ENCODE data around the gene ELP2. TPM values are rescaled to one million over a fixed set of nuclear protein-coding genes. Genes with fewer than 3 reads are reported as not detected.
"Not testable (repeated sequence)": the region's sequence is repeated elsewhere in the genome, so short reads cannot be mapped to it uniquely, and the experiment has no call there.

The ELP2 gene
- total RNA-seq, 1 donor from 2014 or later = 69.0 TPM

GRCh38 chr18:36088256-36088655 is 41.4 kb upstream of the ELP2 start:
- ATAC-seq = no peak
- H3K4me1 ChIP-seq = no peaks in the 10 kb centered on the region
- peaks cover 4% of the 10 kb centered on the region for H3K27me3 ChIP-seq
- DNase-seq = no peak
- H3K9me3 ChIP-seq = no peaks in the 10 kb centered on the region
- intact Hi-C loops (cut with DNase I) = no loop called here
- no peak overlapping the region for H3K4me3 ChIP-seq
- H3K36me3 ChIP-seq = no peaks in the 10 kb centered on the region
- TF ChIP-seq CTCF (IDR thresholded peaks at IDR 0.05) = no peak
- H3K27ac ChIP-seq = no peak overlapping the region

- intact Hi-C loops (cut with DNase I) = no loop called here
These were observed 40.7 kb upstream of the ELP2 start for GRCh38 chr18:36089001-36089400.

GRCh38 chr18:36092116-36092515 is 37.6 kb upstream of the ELP2 start:
- H3K27ac ChIP-seq, H3K4me1 ChIP-seq, H3K27me3 ChIP-seq, DNase-seq, H3K9me3 ChIP-seq, H3K4me3 ChIP-seq, H3K36me3 ChIP-seq, ATAC-seq: not testable (repeated sequence)
- intact Hi-C loops (cut with DNase I) = loop anchor here (10.0 kb wide), 1 partner anchor 193 kb away; no protein-coding TSS in a partner anchor

More at GRCh38 chr18:36089001-36089400, 40.7 kb upstream of the ELP2 start:
- no peak for TF ChIP-seq CTCF (IDR thresholded peaks at IDR 0.05)
- DNase-seq (no peak), ATAC-seq (no peak)
- no peak overlapping the region for H3K4me3 ChIP-seq
- H3K27ac ChIP-seq = no peak overlapping the region
- peaks cover 4% of the 10 kb centered on the region for H3K27me3 ChIP-seq
- no peaks in the 10 kb centered on the region for H3K36me3 ChIP-seq
- H3K9me3 ChIP-seq = no peaks in the 10 kb centered on the region
- no peaks in the 10 kb centered on the region for H3K4me1 ChIP-seq

GRCh38 chr18:36094431-36094830 is 35.3 kb upstream of the ELP2 start:
- DNase-seq = no peak
- H3K36me3 ChIP-seq = no peaks in the 10 kb centered on the region
- no peaks in the 10 kb centered on the region for H3K27me3 ChIP-seq
- no peak for TF ChIP-seq CTCF (IDR thresholded peaks at IDR 0.05)
- intact Hi-C loops (cut with DNase I) = loop anchor here (10.0 kb wide), 1 partner anchor 190 kb away; no protein-coding TSS in a partner anchor
- H3K27ac ChIP-seq = no peak overlapping the region
- H3K9me3 ChIP-seq = no peaks in the 10 kb centered on the region
- no peak for ATAC-seq
- no peaks in the 10 kb centered on the region for H3K4me1 ChIP-seq
- H3K4me3 ChIP-seq = no peak overlapping the region

GRCh38 chr18:36095936-36096519 is 33.7 kb upstream of the ELP2 start:
- DNase-seq (no peak), ATAC-seq (peak; percentile 45)
- no peaks in the 10 kb centered on the region for H3K4me1 ChIP-seq
- H3K27ac ChIP-seq = no peak overlapping the region
- no peaks in the 10 kb centered on the region for H3K27me3 ChIP-seq
- H3K9me3 ChIP-seq = no peaks in the 10 kb centered on the region
- intact Hi-C loops (cut with DNase I) = loop anchor here (10.0 kb wide), 1 partner anchor 189 kb away; no protein-coding TSS in a partner anchor
- no peaks in the 10 kb centered on the region for H3K36me3 ChIP-seq
- TF ChIP-seq CTCF (IDR thresholded peaks at IDR 0.05) = peak; percentile 58
- no peak overlapping the region for H3K4me3 ChIP-seq

- intact Hi-C loops (cut with DNase I) = loop anchor here (10.0 kb wide), 1 partner anchor 188 kb away; no protein-coding TSS in a partner anchor
- H3K4me3 ChIP-seq = no peak overlapping the region
- H3K27me3 ChIP-seq = no peaks in the 10 kb centered on the region
- ATAC-seq (no peak), DNase-seq (no peak)
- no peaks in the 10 kb centered on the region for H3K4me1 ChIP-seq
- TF ChIP-seq CTCF (IDR thresholded peaks at IDR 0.05) = no peak
- no peaks in the 10 kb centered on the region for H3K36me3 ChIP-seq
- no peak overlapping the region for H3K27ac ChIP-seq
- H3K9me3 ChIP-seq = no peaks in the 10 kb centered on the region
These were observed 32.7 kb upstream of the ELP2 start for GRCh38 chr18:36096955-36097354.

Data from upper lobe of right lung (tissue), 1 donor.